PC-3 (cell line): ENCODE measurements around the gene SAP30L.

ENCODE experiments used
- EZH2 ChIP-seq: fragments of 300-600 bp; sonication (generic); IDR thresholded peaks from one replicate; pipeline ENCODE4 v1.6.1; 2017; ENCODE audit warnings: antibody characterized with exemption, mild to moderate bottlenecking, low read length; ENCODE audit not compliant: unreplicated experiment
- EZH2phosphoT487 ChIP-seq: fragments of 300-600 bp; sonication (generic); IDR thresholded peaks from 2 replicates; pipeline ENCODE4 v1.6.1; 2018; ENCODE audit warnings: mild to moderate bottlenecking, antibody characterized with exemption, low read length, borderline replicate concordance
- TF ChIP-seq, protein P1 (sequence below): fragments of 300-600 bp; sonication (generic); conservative IDR thresholded peaks from 2 replicates; pipeline ENCODE4 v1.5.1; 2017; ENCODE audit warnings: antibody characterized with exemption, low read depth, mild to moderate bottlenecking, low read length

DNA sequence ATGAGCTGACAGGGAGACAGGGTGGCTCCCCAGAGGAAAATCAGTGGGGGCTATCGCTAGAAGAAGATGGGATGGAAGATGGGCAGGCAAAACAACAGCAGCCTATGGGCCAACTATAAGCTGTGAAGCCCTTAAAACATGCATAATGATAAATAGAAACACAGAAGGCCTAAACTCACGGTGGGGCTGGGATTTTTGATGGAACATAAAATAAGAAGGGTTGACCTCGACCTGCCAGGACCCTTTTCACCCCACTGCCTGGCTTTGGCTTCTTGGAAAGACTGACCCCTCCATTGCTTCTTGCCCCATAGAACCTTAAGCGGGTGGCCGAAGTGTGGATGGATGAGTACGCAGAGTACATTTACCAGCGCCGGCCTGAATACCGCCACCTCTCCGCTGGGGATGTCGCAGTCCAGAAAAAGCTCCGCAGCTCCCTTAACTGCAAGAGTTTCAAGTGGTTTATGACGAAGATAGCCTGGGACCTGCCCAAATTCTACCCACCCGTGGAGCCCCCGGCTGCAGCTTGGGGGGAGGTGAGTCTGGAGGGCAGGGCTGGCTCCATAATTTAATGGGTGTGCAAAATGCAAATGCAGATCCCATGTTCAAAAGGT lies 36.5 kb upstream of the SAP30L start:
- TF ChIP-seq, protein P1, sequence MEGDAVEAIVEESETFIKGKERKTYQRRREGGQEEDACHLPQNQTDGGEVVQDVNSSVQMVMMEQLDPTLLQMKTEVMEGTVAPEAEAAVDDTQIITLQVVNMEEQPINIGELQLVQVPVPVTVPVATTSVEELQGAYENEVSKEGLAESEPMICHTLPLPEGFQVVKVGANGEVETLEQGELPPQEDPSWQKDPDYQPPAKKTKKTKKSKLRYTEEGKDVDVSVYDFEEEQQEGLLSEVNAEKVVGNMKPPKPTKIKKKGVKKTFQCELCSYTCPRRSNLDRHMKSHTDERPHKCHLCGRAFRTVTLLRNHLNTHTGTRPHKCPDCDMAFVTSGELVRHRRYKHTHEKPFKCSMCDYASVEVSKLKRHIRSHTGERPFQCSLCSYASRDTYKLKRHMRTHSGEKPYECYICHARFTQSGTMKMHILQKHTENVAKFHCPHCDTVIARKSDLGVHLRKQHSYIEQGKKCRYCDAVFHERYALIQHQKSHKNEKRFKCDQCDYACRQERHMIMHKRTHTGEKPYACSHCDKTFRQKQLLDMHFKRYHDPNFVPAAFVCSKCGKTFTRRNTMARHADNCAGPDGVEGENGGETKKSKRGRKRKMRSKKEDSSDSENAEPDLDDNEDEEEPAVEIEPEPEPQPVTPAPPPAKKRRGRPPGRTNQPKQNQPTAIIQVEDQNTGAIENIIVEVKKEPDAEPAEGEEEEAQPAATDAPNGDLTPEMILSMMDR, result no peak
- TF ChIP-seq EZH2 (no peak), EZH2phosphoT487 (no peak)
